Astrocyte (in vitro differentiated cells and primary cell): ENCODE data around the gene DGKI. TPM values are rescaled to one million over a fixed set of nuclear protein-coding genes. Genes with fewer than 3 reads are reported as not detected.

ENCODE experiments used
- DNase-seq: peaks from one replicate; pipeline ENCODE4 v3.0.0-alpha.2; 2010; ENCODE audit warnings: low read depth
- FAIRE-seq: peaks from 2 replicates; lab custom pipeline; 2011; peaks lifted over from hg19 to GRCh38; lab: Jason Lieb, UNC
- H2AFZ ChIP-seq: 2 replicates; pipeline ENCODE4 v1.6.0; 2012; ENCODE audit warnings: low read depth, low read length, inconsistent platforms
- H3K27ac ChIP-seq: 2 replicates; pipeline ENCODE4 v1.5.1; 2011; ENCODE audit warnings: low read depth, low read length, inconsistent platforms
- H3K27me3 ChIP-seq: 2 replicates; pipeline ENCODE4 v1.6.0; 2011; ENCODE audit warnings: low read length, inconsistent platforms; ENCODE audit not compliant: insufficient read depth
- H3K36me3 ChIP-seq: 2 replicates; pipeline ENCODE4 v1.5.1; 2011; ENCODE audit warnings: low read length, inconsistent platforms; ENCODE audit not compliant: insufficient read depth
- H3K4me1 ChIP-seq: 2 replicates; pipeline ENCODE4 v1.5.1; 2011; ENCODE audit warnings: low read length, inconsistent platforms; ENCODE audit not compliant: insufficient read depth
- H3K4me2 ChIP-seq: 2 replicates; pipeline ENCODE4 v1.6.0; 2012; ENCODE audit warnings: low read length, inconsistent platforms
- H3K4me3 ChIP-seq: 2 replicates; pipeline ENCODE4 v1.5.1; 2011; ENCODE audit warnings: low read depth, mild to moderate bottlenecking, low read length, inconsistent platforms; ENCODE audit not compliant: insufficient read depth
- H3K79me2 ChIP-seq: 2 replicates; pipeline ENCODE4 v1.6.0; 2012; ENCODE audit warnings: mild to moderate bottlenecking, low read length, inconsistent platforms; ENCODE audit not compliant: insufficient read depth
- H3K9ac ChIP-seq: 2 replicates; pipeline ENCODE4 v1.6.0; 2012; ENCODE audit warnings: mild to moderate bottlenecking, low read length, inconsistent platforms
- H3K9me3 ChIP-seq: 2 replicates; pipeline ENCODE4 v1.5.1; 2012; ENCODE audit warnings: low read depth, mild to moderate bottlenecking, low read length, inconsistent platforms; ENCODE audit not compliant: insufficient read depth
- H4K20me1 ChIP-seq: 2 replicates; pipeline ENCODE4 v1.6.0; 2012; ENCODE audit warnings: low read length, inconsistent platforms; ENCODE audit not compliant: insufficient read depth
- H3K27ac Mint-ChIP-seq: one replicate; pipeline ENCODE4 v1.8.0; 2021; ENCODE audit warnings: mild to moderate bottlenecking, mixed read lengths; ENCODE audit not compliant: unreplicated experiment
- H3K27me3 Mint-ChIP-seq: one replicate; pipeline ENCODE4 v1.8.0; 2021; ENCODE audit warnings: low read depth, mixed read lengths; ENCODE audit not compliant: unreplicated experiment
- H3K36me3 Mint-ChIP-seq: one replicate; pipeline ENCODE4 v1.8.0; 2021; ENCODE audit warnings: low read depth, mixed read lengths; ENCODE audit not compliant: unreplicated experiment
- H3K4me1 Mint-ChIP-seq: one replicate; pipeline ENCODE4 v1.8.0; 2021; ENCODE audit warnings: low read depth, mixed read lengths; ENCODE audit not compliant: unreplicated experiment
- H3K4me3 Mint-ChIP-seq: one replicate; pipeline ENCODE4 v1.8.0; 2021; ENCODE audit warnings: mild to moderate bottlenecking, moderate library complexity, mixed read lengths; ENCODE audit not compliant: unreplicated experiment
- H3K9me3 Mint-ChIP-seq: one replicate; pipeline ENCODE4 v1.8.0; 2021; ENCODE audit warnings: mild to moderate bottlenecking, mixed read lengths; ENCODE audit not compliant: unreplicated experiment
- CTCF ChIP-seq: IDR thresholded peaks from 2 replicates; pipeline ENCODE4 v1.5.1; 2011; ENCODE audit warnings: low read depth, mild to moderate bottlenecking, inconsistent platforms, low read length, moderate library complexity; ENCODE audit not compliant: insufficient read depth
- EZH2 ChIP-seq: IDR thresholded peaks from 2 replicates; pipeline ENCODE4 v1.6.1; 2012; ENCODE audit warnings: mild to moderate bottlenecking, low read length, inconsistent platforms; ENCODE audit not compliant: insufficient read depth
- total RNA-seq: library from RNA; stranded (reverse); gene quantifications from 2 replicates; pipeline ENCODE4 v1.2.1, GENCODE V29; 2021

The DGKI gene
- total RNA-seq, 1 donor from 2014 or later, result 6.3 TPM

GRCh38 chr7:137703291-137704010, 143.3 kb downstream of the DGKI start:
- no peak overlapping the region for H2AFZ ChIP-seq
- DNase-seq (no peak), FAIRE-seq (peak; percentile 54)
- no peak overlapping the region for H3K27ac Mint-ChIP-seq
- H3K36me3 ChIP-seq, result no peaks in the 10 kb centered on the region
- H4K20me1 ChIP-seq, result no peaks in the 10 kb centered on the region
- H3K9me3 ChIP-seq, result peaks cover 2% of the 10 kb centered on the region
- H3K9me3 Mint-ChIP-seq, result peaks cover 23% of the 10 kb centered on the region
- no peak overlapping the region for H3K4me3 Mint-ChIP-seq
- H3K4me3 ChIP-seq, result no peak overlapping the region
- no peaks in the 10 kb centered on the region for H3K4me1 ChIP-seq
- no peaks in the 10 kb centered on the region for H3K27me3 ChIP-seq
- H3K27me3 Mint-ChIP-seq, result no peaks in the 10 kb centered on the region
- no peaks in the 10 kb centered on the region for H3K4me1 Mint-ChIP-seq
- no peak overlapping the region for H3K4me2 ChIP-seq
- H3K27ac ChIP-seq, result no peak overlapping the region
- no peak for TF ChIP-seq CTCF
- no peak for TF ChIP-seq EZH2
- H3K36me3 Mint-ChIP-seq, result peaks cover 6% of the 10 kb centered on the region
- H3K79me2 ChIP-seq, result no peaks in the 10 kb centered on the region
- no peak overlapping the region for H3K9ac ChIP-seq

DNA sequence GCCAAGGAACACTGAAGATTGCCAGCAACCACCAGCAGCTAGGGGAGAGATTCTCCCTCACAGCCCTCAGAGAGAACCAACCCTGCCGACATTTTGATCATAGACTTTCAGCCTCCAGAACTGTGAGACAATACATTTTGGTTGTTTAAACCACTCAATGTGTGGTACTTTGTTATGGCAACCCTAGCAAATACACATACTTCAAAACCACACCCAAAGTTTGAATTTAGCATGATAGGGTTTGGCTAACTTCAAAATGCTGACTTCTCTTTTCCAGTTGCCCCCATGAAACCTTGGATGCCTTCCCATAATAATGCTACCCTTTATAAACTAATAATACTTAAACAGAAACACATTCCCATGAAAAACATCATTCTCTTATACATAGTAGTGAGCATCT, 149.8 kb downstream of the DGKI start:
- FAIRE-seq, result peak; percentile 71
- Mint-ChIP-seq H3K9me3 (no peaks in the 10 kb centered on the region), H3K4me3 (no peak overlapping the region)

More for the DNA sequence above, 149.8 kb downstream of the DGKI start:
- Mint-ChIP-seq H3K27me3 (no peaks in the 10 kb centered on the region), H3K4me1 (peaks cover 15% of the 10 kb centered on the region), H3K27ac (no peak overlapping the region), H3K36me3 (no peaks in the 10 kb centered on the region)
- no peak overlapping the region for H3K4me3 ChIP-seq
- no peak for TF ChIP-seq CTCF
- no peak for TF ChIP-seq EZH2
- no peak overlapping the region for H3K27ac ChIP-seq
- H2AFZ ChIP-seq, result no peak overlapping the region
- no peaks in the 10 kb centered on the region for H4K20me1 ChIP-seq
- H3K4me1 ChIP-seq, result no peaks in the 10 kb centered on the region
- H3K4me2 ChIP-seq, result no peak overlapping the region
- H3K27me3 ChIP-seq, result no peaks in the 10 kb centered on the region
- H3K9ac ChIP-seq, result no peak overlapping the region
- no peaks in the 10 kb centered on the region for H3K36me3 ChIP-seq
- H3K9me3 ChIP-seq, result no peaks in the 10 kb centered on the region
- no peak for DNase-seq
- no peaks in the 10 kb centered on the region for H3K79me2 ChIP-seq
